ENCODE results near the gene NCK2. TPM values are rescaled to one million over a fixed set of nuclear protein-coding genes. Genes with fewer than 3 reads are reported as not detected.

Gene NCK2
- total and polyA plus RNA-seq, 2 of the 13 experiments (the other 11 are each of a cell fraction or from before 2014, with no cell fraction given), result 14.8 to 23.5 TPM

- H2AFZ ChIP-seq (ENCODE audit: low read length), result no peak overlapping the region
- no peaks in the 10 kb centered on the region for H4K20me1 ChIP-seq (ENCODE audit: insufficient read depth, low read length)
- no peak for DNase-seq (ENCODE audit: low spot score)
- in situ Hi-C loops (cut with HindIII; ENCODE audit: extremely low pct_ligation_motif_present, low pct_unique_long_range_greater_than_20kb) (no loop called here), intact Hi-C loops (cut with micrococcal nuclease; ENCODE audit: unreplicated experiment) (no loop called here)
- H3K9ac ChIP-seq (ENCODE audit: insufficient read depth, low read depth, low read length), result no peak overlapping the region
- H3K27ac ChIP-seq (ENCODE audit: extremely low read length, insufficient read depth, low read length), result no peak overlapping the region
- no peaks in the 10 kb centered on the region for H3K79me2 ChIP-seq (ENCODE audit: insufficient read depth, low read length)
- WGBS (ENCODE audit: low lambda C conversion rate), result 18% methylated on average over 6 of the region's 6 CpGs
- ChIA-PET POLR2A (no interaction called here), CTCF (ENCODE audit: low intra/inter-chr PET ratio, low total read pairs) (no interaction called here)
- no peak for FAIRE-seq
- ATAC-seq, result no peak
- no peaks in the 10 kb centered on the region for H3K36me3 ChIP-seq (replicated peaks in 1 of 2; ENCODE audit: control insufficient read depth in 1 of 2, insufficient read depth in 2 of 2, low read length in 2 of 2)
- no TSS peak for BruUV-seq (replicated peaks)
- H3K4me3 ChIP-seq (replicated peaks in 1 of 3; ENCODE audit: insufficient read depth in 1 of 3, low read depth in 2 of 3, low read length in 3 of 3), result no peak overlapping the region
- TF ChIP-seq PBX2 (CRISPR knock-in tag; IDR thresholded peaks at IDR 0.05), result no peak
- no peak for TF ChIP-seq ZNF691 (CRISPR knock-in tag; IDR thresholded peaks at IDR 0.05; ENCODE audit: borderline replicate concordance, low read depth)
- no peak for TF ChIP-seq RAD51 (IDR thresholded peaks at IDR 0.05; ENCODE audit: borderline replicate concordance)
- no peak for TF ChIP-seq GMEB1 (CRISPR knock-in tag; IDR thresholded peaks at IDR 0.05; ENCODE audit: borderline replicate concordance)
- TF ChIP-seq ZNF713 (CRISPR knock-in tag; IDR thresholded peaks at IDR 0.05), result no peak
- H3K27me3 ChIP-seq (ENCODE audit: control insufficient read depth in 1 of 2, insufficient read depth in 2 of 2, low read length in 2 of 2), result peaks cover 1 to 41% of the 10 kb centered on the region in 2 experiments; a peak in 4 of 5 replicates
- no peak overlapping the region for H3K4me2 ChIP-seq (ENCODE audit: low read depth, low read length)
- no peaks in the 10 kb centered on the region for H3K9me3 ChIP-seq (ENCODE audit: low read length)
- no peaks in the 10 kb centered on the region for H3K4me1 ChIP-seq (ENCODE audit: insufficient read depth, low read length)
These were observed 30.6 kb upstream of the NCK2 start for GRCh38 chr2:105714141-105714540.

All from HepG2 (cell line).